HUDEP-2 (cell line): ENCODE data around the gene FAM174B.
A peak's percentile ranks its signal among the peaks of the same experiment; 100 is the strongest.
"Not testable (repeated sequence)": the region's sequence is repeated elsewhere in the genome, so short reads cannot be mapped to it uniquely, and the experiment has no call there.

Experiments used
- DNase-seq, 76 experiments: peaks; one replicate each; lab custom pipeline; 2025; ENCODE audit not compliant: unreplicated experiment in 76 of 76; lab: John Stamatoyannopoulos, UW

Gene FAM174B

GRCh38 chr15:92621972-92622533, 33.5 kb downstream of the FAM174B start:
- no peak for DNase-seq

GRCh38 chr15:92620991-92621390, 34.6 kb downstream of the FAM174B start:
- DNase-seq = no peak

- no peak for DNase-seq
Observed at GRCh38 chr15:92619145-92620101, 36.2 kb downstream of the FAM174B start.

- peak in 68 of 76 experiments; percentile 21 to 86 (median 56) for DNase-seq
Observed at GRCh38 chr15:92617549-92618520, 37.7 kb downstream of the FAM174B start.

GRCh38 chr15:92616621-92617548, 38.7 kb downstream of the FAM174B start:
- DNase-seq = no peak

GRCh38 chr15:92614791-92615785, 40.5 kb downstream of the FAM174B start:
- DNase-seq = no peak

GRCh38 chr15:92614301-92614700, 41.3 kb downstream of the FAM174B start:
- DNase-seq = no peak

GRCh38 chr15:92613841-92614240, 41.7 kb downstream of the FAM174B start:
- DNase-seq = no peak

- peak in 2 of 76 experiments; percentile 10 to 20 for DNase-seq
Observed at GRCh38 chr15:92612891-92613290, 42.7 kb downstream of the FAM174B start.

GRCh38 chr15:92611995-92612745, 43.4 kb downstream of the FAM174B start:
- peak in 3 of 76 experiments; percentile 4 to 17 (median 6) for DNase-seq

GRCh38 chr15:92611150-92611549, 44.4 kb downstream of the FAM174B start:
- no peak for DNase-seq

- DNase-seq = no peak
Observed at GRCh38 chr15:92610101-92610520, 45.5 kb downstream of the FAM174B start.

GRCh38 chr15:92608866-92609700, 46.5 kb downstream of the FAM174B start:
- DNase-seq = no peak

GRCh38 chr15:92606836-92607150, 48.8 kb downstream of the FAM174B start:
- not testable (repeated sequence) for DNase-seq

GRCh38 chr15:92606126-92606835, 49.3 kb downstream of the FAM174B start:
- DNase-seq = no peak

GRCh38 chr15:92605225-92605944, 50.2 kb downstream of the FAM174B start:
- DNase-seq = no peak
